CD4-positive, alpha-beta T cell treated with Interleukin-21 for 1 hour (primary cell): Measurements from ENCODE around the gene GSTT4.
A peak's percentile ranks its signal among the peaks of the same experiment; 100 is the strongest.
"Not testable (repeated sequence)": the region's sequence is repeated elsewhere in the genome, so short reads cannot be mapped to it uniquely, and the experiment has no call there.

Experiments
- DNase-seq: peaks from one replicate; pipeline ENCODE4 v3.0.0-alpha.2; 2020

The GSTT4 gene

GRCh38 chr22:24005201-24005600 is at the start of gene GSTT4:
GSTT4 (minus strand) TSS chr22:24005453; CDS start chr22:24005356, 97 bp downstream.
- no peak for DNase-seq

DNA sequence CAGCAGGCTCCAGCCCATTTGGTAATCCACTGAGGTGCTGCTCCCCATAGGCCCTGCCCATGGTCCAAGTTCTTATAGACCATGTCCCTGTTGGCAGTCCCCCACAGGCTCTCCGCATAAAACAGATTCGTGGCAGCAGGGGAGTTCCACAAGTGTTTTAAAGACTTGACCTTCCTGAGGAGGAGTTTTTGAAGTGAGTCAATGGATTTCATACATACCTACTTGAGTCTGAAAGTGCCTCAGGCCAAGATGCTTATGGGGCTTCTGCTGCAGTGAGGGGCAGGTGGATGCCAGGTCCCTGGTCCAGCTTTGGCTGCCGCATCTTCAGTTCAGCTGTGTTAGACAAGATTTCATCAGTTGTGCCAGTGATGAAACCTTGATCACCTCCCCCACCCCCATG is 49.1 kb upstream of the GSTT4 start:
- DNase-seq = no peak

- DNase-seq = no peak
These were observed 48.4 kb upstream of the GSTT4 start for GRCh38 chr22:24053481-24054226.

DNA sequence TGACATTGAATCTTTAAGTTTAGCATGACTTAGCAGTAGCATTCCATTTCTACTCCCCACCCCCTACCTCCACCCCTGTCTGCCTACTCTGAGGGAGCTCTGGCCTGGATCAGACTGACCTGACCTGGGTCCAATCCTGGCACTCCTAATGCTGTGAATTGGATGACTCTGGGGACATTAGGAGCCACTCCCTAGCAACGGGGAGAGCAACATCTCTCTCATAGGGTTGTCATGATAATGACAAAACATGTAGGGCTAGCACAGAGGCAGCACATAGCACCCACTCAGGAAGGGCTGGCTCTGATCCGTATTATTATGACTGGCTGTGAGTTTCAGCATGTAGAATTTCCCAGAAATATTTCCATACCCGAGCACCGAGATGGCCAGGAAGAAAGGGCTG is 46.3 kb upstream of the GSTT4 start:
- no peak for DNase-seq

DNA sequence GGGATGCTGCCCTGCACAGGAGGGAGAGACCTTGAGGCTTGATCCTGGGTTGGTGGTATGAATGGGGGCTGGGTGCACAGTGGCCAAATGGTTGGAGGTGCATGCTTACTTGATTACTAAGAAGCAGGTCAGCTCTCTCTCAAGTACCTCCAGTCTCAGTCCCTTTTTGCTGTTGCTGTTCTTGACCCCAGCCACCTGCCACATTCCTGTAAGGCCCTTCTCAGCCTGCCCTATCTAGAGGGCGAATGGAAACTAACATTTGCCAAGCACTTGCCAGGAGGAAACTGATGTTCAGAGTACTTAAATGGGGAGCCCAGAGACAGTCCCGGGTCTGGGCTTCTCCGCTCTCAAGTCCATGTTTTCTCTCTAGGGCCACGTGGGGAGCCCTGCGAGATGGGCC is 45.8 kb upstream of the GSTT4 start:
- DNase-seq = no peak

DNA sequence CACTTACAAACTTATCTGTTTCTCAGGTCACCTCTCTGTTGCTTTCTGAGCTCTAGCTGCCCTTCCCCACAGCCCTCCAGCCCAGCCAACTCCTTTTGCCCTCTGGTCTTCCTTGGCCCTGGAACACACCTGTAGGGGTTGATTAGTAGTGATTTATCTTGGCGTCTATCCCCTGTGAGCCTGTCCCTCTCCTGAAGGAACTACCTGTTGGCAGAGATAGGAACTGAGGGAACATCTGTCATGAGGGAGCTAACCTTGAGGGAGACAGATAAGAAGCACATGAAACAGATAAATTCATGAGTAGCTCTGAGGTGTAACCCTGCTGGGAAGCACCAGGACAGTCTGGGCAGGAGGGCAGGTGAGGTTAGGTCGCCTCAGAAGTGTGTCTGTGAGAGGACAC is 44.7 kb upstream of the GSTT4 start:
- DNase-seq = no peak

GRCh38 chr22:24049211-24049610 is 44.0 kb upstream of the GSTT4 start:
- no peak for DNase-seq

DNA sequence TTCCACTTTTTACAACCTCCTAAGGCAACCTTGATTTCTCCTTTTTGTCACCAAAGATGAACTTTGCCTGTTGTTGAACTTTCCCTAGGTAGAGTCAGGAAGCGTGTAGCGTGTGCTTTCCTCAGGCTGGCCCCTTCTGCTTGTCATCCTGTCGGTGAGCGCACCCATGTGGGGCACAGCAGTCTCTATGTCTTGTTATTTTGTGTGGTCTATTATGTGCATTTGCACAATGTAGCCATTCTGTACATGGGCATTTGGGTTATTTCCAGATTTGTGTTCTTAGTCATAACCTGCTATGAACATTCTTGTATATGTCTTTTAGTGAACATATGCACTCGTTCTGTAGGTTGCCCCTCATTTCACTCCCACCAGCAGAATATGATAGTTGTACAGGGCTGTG is 40.8 kb upstream of the GSTT4 start:
- no peak for DNase-seq

GRCh38 chr22:24043958-24044357 is 38.7 kb upstream of the GSTT4 start:
- DNase-seq = no peak

- DNase-seq = not testable (repeated sequence)
These were observed 38.2 kb upstream of the GSTT4 start for GRCh38 chr22:24043465-24043864.

DNA sequence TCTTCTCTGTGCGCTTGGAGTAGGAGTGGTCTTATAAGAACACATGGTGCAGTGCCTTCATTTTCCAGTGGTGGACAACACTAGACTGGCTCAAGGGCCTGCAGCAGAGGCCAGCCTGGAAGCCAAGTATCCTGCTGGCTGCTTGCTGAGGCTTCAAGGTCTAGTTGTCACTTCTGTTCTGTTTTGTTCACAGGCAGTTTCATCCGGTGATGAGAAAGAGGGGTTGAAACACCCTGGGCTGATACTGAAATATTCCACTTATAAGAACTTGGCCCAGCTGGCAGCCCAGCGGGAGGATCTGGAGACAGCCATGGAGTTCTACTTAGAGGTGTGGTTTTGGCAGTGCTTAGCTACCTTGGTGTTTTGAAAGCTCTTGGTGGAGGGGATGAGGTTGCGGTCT is 35.7 kb upstream of the GSTT4 start:
- DNase-seq = no peak

DNA sequence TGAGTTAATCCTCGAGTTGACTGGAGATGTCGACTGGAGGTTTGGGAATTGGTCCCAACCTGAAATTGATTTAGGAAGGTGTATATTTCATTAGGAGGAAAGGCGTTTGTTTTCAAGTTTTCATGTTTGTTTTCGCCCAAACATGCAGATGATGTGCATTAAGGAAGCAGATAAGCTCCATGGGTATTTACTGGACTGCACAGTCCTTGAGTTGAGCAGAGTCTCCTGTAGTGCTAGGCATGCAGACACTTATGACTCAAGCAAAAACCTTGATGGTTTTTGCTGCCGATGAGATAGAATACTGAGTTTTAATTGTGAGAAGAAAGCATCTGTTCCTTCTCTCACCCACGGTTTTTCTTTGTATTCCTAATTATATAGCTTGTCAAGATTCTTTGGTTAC is 33.8 kb upstream of the GSTT4 start:
- no peak for DNase-seq

GRCh38 chr22:24037851-24038765 is 32.9 kb upstream of the GSTT4 start:
- DNase-seq = peak; percentile 13

DNA sequence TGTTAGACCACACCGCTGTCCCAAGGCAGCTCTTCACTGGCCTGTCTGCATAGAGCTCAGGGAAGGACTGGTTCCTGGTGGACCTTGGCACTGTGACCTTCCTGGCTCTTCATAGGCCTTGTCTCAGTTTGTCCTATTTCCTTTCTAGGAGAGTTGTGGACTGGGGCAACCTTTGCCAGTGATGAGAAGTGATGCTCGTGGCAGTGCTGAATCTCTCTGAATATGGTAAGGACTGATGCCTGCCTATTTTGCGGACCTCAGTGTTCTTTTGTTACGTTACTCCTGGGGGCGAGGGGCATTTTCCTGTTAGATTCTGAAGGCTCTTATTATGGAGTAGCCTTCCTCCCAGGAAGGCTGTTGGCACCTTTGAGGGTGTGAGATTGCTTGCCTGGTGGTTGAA is 30.0 kb upstream of the GSTT4 start:
- no peak for DNase-seq

DNA sequence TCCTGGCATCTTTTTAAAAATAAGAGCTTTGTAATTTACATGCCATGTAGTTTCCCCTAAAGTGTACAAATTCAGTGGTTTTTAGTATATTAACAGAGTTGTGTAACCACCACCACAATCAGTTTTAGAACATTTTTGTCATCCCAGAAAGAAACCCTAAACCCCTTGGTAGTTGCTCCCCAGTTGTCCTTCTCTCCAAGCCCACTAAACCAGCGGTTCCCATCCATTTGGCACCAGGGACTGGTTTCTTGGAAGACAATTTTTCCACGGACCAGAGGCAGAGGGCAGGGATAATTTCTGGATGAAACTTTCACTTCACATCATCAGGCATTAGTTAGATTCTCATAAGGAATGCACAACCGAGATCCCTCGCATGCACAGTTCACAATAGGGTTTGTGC is 28.5 kb upstream of the GSTT4 start:
- DNase-seq = no peak

DNA sequence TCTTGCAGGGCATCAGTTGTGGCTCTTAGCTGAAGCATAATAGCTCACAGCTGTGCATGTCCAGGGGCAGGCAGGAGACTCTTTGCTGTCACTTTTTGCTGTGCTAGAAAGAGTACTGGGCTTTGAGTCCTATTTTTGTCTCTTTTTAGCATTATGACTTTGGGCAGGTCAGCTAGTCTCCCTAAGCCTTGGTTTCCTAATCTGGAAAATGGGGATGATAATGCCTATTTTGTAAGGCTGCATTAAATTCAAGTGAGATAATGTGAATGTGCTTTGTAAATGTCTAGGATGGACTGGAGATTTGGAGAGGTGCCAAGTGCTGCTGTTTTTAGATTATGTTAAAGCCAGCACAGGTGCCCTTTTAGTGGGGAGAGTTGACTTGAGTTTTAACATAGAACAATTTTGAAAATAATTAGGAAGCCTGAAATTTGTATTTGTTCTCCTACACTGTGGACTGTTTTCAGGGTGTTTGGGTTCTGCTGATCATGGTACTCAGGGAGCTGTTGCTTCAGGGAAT is 25.0 kb upstream of the GSTT4 start:
- DNase-seq = no peak

DNA sequence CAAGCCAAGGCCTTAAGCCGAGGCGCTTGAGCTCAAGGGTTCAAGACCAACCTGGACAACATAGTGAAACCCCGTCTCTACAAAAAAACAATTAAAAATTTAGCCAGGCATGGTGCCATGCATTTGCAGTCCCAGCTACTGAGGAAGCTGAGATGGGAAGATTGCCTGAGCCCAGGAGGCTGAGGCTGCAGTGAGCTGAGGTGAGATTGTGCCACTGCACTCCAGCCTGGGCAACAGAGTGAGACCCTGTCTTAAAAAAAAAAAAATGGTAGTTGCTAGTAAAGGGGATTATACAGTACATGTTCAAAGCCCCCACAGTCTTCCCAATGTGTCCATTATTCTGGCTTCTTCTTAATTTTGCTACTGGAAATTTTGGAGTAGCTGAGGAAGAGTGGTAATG is 24.1 kb upstream of the GSTT4 start:
- DNase-seq = no peak

- DNase-seq = no peak
These were observed 23.3 kb upstream of the GSTT4 start for GRCh38 chr22:24028533-24028932.

- no peak for DNase-seq
These were observed 22.7 kb upstream of the GSTT4 start for GRCh38 chr22:24027991-24028390.

GRCh38 chr22:24027389-24027975 is 22.2 kb upstream of the GSTT4 start:
- no peak for DNase-seq

DNA sequence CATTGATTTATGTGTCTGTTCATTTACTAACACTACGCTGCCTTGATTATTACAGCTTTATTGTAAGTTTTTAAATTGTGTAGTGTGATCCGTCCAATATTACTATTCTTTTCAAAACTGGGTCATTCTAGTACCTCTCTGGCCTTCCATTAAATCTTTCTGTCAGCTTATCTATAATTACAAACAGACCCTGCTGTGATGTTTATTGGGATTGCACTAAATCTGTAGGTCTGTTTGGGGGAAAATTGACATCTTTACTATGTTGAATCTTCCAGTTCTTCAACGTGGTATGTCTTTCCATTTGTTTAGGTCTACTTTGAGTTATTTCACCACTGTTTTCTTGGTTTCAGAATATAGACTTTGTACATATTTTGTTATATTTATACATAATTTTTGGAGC is 21.5 kb upstream of the GSTT4 start:
- DNase-seq = no peak

- no peak for DNase-seq
These were observed 20.8 kb upstream of the GSTT4 start for GRCh38 chr22:24026056-24026455.

DNA sequence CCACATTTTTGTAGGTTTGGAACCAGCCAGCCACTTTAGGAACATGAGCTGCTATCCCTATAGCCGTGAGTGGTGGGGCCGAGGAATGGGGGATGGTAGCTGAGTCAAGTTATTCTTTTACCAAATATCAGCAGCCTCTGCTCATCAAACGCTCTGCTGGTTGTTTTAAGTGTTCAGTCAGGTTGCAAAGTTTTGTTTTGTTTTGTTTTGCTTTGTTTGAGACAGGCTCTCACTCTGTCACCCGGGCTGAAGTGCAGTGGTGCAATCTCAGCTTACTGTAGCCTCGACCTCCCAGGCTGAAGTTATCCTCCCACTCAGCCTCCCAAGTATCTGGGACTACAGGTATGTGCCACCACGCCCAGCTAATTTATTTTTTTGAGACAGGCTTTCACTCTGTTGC is 20.2 kb upstream of the GSTT4 start:
- DNase-seq = no peak

DNA sequence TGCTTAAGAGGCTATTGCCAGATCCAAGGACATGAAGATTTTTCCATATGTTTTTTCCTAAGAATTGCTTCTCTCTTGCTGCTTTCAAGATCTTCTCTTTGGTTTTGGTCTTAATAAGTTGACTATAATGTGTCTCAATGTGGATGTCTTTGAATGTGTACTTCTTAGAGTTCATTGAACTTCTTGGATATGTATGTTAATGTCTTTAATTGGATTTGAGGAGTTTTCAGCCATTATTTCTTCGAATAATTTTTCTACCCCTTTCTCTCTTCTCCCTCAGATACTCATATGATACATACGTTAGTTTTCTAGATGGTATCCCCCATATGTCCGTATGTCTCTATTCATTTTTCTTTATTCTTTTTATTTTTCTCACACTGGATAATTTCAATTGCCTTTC is 19.1 kb upstream of the GSTT4 start:
- DNase-seq = no peak
